ENCODE results near the gene CAMTA1.

The CAMTA1 gene

DNA sequence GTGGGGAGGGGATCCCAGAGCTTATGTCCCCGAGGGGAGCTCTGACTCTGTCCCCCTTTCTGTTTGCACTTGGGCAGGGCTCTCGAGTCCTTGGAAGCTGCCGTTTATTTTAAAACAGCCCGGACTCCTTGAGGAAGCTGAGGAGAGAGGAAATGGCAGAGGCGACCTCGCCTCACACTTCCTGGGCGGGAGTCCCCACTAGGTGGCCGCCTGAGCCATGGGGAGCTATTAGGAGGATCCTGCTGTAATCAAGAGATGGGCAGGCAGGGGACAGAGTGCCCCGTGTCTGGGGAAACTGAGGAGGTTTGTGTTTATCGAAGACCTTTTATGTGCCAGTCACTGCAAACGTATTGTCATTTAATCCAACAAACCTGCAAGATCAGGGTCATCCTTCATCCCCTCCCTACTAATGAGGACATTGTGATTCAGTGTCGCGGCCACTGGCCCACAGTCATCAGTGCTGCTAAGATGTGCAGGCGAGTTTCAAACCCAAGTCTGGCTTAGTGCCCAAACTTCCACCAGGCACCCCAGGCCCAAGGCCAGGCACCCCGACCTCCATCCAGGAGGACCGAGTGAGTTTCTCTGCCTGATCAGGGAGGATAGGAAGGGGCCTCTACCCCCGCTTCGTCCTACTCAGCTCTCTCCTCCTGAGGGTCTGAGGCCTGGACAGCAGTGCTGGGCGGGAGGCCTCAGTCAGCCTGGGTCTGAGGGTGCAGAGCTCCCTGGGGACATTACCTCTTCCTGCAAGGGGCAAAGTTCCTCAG is 669.0 kb downstream of the CAMTA1 start:
- H3K27me3 ChIP-seq (ENCODE audit: control insufficient read depth, insufficient read depth, low read length, poor library complexity, severe bottlenecking) = no peaks in the 10 kb centered on the region
- no peak overlapping the region for H3K4me3 ChIP-seq (ENCODE audit: insufficient read depth, low read depth, low read length)
- no peak overlapping the region for H3K27ac ChIP-seq (ENCODE audit: insufficient read depth, low read depth, low read length, poor library complexity, severe bottlenecking)
- peaks cover 3% of the 10 kb centered on the region for H3K4me1 ChIP-seq (ENCODE audit: control insufficient read depth, insufficient read depth, low read length)
- H3K36me3 ChIP-seq (ENCODE audit: control insufficient read depth, insufficient read depth, low read length) = no peaks in the 10 kb centered on the region
- 83 to 85% methylated on average over 19 of the region's 19 CpGs for WGBS, 2 experiments
- no peaks in the 10 kb centered on the region for H3K9me3 ChIP-seq (ENCODE audit: control insufficient read depth, low read length)

DNA sequence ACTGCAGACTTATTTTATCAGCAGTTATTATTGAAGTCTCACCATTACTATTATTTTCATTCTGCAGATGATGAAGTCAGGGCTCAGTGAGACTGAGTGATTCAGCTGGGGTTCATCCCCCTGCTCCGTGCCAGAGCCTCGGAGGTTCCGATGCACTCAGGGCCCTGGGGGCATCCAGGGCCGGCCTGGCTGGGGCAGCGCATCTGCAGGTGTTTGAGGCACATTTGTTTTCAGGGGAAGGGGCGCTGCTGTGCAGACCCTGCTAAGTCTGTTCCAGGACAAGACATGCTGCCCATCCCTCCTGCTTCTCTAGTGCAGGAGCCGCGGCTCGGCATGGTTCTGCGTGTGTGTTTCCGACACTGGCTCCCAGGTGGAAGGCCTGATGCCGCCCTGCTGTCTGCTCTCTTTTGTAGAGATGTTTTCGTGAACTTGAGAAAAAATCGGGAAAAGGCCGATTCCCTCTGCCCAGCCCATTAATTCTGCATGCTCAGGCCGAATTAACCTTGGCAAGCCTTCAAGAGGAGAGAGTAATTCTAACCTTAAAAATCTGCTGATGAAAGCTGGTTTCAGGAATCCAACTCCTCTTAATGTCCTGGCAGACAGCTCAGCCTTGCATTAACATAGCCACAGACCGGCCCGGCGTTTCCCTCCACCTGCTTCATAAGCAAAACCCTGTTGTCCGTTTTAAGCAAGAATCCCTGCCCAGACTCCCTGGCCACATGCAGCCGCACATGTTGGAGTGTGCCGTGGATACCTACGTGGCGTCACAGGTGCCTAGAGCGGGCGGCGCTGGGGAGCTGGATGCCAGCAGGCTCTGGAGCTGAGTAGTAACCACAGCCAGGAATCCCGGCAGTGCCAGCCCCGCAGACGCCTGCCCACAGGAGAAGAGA is 669.9 kb downstream of the CAMTA1 start:
- no peak overlapping the region for H3K4me3 ChIP-seq (ENCODE audit: insufficient read depth, low read depth, low read length)
- no peaks in the 10 kb centered on the region for H3K27me3 ChIP-seq (ENCODE audit: control insufficient read depth, insufficient read depth, low read length, poor library complexity, severe bottlenecking)
- no peaks in the 10 kb centered on the region for H3K9me3 ChIP-seq (ENCODE audit: control insufficient read depth, low read length)
- no peaks in the 10 kb centered on the region for H3K36me3 ChIP-seq (ENCODE audit: control insufficient read depth, insufficient read depth, low read length)
- 92 to 94% methylated on average over 30 of the region's 30 CpGs for WGBS, 2 experiments
- no peak overlapping the region for H3K27ac ChIP-seq (ENCODE audit: insufficient read depth, low read depth, low read length, poor library complexity, severe bottlenecking)
- peaks cover 3% of the 10 kb centered on the region for H3K4me1 ChIP-seq (ENCODE audit: control insufficient read depth, insufficient read depth, low read length)

DNA sequence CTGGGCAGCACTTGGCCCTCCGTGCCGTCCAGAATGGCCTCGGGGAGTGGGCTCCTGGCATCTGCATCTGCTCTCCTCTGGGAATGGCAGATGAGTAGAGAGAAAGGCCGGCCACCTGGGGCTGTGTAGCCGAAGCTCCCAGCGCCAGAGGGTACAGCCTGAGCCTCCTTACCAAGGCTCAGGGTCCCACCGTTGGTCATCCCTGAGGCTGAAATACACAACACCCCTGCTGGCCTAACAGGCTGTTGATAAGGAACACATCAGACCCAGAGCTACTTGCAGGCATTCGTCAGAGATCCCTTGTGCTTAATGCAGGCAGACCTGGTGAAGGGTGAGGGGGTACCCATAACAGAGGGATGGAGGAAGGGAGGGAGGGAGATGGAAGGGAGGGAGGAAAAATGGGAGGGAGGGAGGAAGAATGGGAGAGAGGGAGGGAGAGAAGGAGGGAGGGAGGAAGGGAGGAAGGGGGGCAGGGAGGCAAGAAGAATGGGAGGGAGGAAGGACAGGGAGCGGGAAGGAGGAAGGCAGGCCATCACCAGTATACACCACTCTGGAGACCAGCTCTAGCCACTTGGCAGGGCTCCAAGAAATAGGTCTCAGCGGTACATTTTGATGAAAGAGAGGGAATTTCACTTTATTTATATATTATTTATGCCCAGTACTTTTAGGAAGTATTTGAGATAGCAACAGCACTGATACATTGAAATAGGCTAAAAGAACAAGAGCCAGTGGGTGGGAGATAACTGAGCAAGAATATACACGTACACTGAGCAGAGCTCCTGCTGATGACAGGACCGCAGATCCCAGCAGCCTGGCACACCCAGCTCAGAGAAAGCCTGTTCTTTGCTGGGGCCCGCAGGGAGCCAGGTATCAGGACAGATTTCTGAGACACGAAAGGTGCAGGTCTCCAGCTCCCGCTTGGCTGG is 670.8 kb downstream of the CAMTA1 start:
- Histone ChIP-seq H3K4me3 (ENCODE audit: insufficient read depth, low read depth, low read length) (no peak overlapping the region), H3K4me1 (ENCODE audit: control insufficient read depth, insufficient read depth, low read length) (peaks cover 8% of the 10 kb centered on the region), H3K9me3 (ENCODE audit: control insufficient read depth, low read length) (no peaks in the 10 kb centered on the region), H3K36me3 (ENCODE audit: control insufficient read depth, insufficient read depth, low read length) (no peaks in the 10 kb centered on the region), H3K27me3 (ENCODE audit: control insufficient read depth, insufficient read depth, low read length, poor library complexity, severe bottlenecking) (no peaks in the 10 kb centered on the region), H3K27ac (ENCODE audit: insufficient read depth, low read depth, low read length, poor library complexity, severe bottlenecking) (no peak overlapping the region)
- 85 to 86% methylated on average over 14 of the region's 15 CpGs for WGBS, 2 experiments

DNA sequence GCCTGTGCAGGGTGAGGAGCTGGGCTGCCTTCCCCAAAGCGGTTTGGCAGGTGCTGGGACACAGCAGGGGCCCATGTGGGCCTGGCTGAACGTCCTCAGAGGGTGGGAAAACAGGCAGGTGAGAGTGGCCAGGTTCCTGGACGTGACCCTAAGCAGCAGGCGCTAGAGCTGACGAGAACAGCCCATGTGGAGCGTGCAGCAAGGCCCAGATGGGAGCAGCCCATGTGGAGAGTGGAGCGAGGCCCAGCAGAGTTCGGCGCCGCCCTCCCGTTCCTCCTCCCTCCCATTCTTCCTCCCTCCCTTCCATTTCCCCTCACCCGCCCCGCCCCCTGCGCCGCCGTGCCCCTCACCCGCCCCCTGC is 671.4 kb downstream of the CAMTA1 start:
- Histone ChIP-seq H3K9me3 (ENCODE audit: control insufficient read depth, low read length) (no peaks in the 10 kb centered on the region), H3K27me3 (ENCODE audit: control insufficient read depth, insufficient read depth, low read length, poor library complexity, severe bottlenecking) (no peaks in the 10 kb centered on the region), H3K4me1 (ENCODE audit: control insufficient read depth, insufficient read depth, low read length) (peaks cover 10% of the 10 kb centered on the region), H3K36me3 (ENCODE audit: control insufficient read depth, insufficient read depth, low read length) (no peaks in the 10 kb centered on the region), H3K4me3 (ENCODE audit: insufficient read depth, low read depth, low read length) (no peak overlapping the region), H3K27ac (ENCODE audit: insufficient read depth, low read depth, low read length, poor library complexity, severe bottlenecking) (no peak overlapping the region)
- 42 to 52% methylated on average over 12 to 16 of the region's 17 CpGs for WGBS, 2 experiments

DNA sequence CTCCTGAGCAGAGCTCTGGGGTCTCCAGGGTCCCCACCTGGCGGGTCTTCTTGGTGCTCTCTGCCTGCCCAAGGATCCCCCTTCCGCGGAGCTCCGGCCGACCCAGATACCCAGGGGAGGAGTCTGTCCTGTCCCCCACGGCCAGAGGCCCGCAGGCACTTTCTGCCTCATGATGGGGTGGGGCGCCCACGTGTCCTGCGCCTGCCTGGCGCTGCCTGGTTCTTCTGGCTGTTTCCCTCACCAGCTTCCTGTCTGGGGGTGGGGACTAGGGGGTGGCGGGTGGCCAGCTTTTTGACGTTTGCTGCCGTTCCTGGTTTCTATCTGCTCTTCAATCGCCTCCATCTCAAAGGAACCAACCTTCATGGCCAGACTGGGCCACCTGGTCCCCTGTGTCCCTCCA is 672.6 kb downstream of the CAMTA1 start:
- WGBS, 2 experiments = 92 to 95% methylated on average over 15 of the region's 15 CpGs
- Histone ChIP-seq H3K4me3 (ENCODE audit: insufficient read depth, low read depth, low read length) (no peak overlapping the region), H3K9me3 (ENCODE audit: control insufficient read depth, low read length) (no peaks in the 10 kb centered on the region), H3K36me3 (ENCODE audit: control insufficient read depth, insufficient read depth, low read length) (no peaks in the 10 kb centered on the region), H3K27me3 (ENCODE audit: control insufficient read depth, insufficient read depth, low read length, poor library complexity, severe bottlenecking) (no peaks in the 10 kb centered on the region), H3K27ac (ENCODE audit: insufficient read depth, low read depth, low read length, poor library complexity, severe bottlenecking) (no peak overlapping the region), H3K4me1 (ENCODE audit: control insufficient read depth, insufficient read depth, low read length) (peaks cover 10% of the 10 kb centered on the region)

DNA sequence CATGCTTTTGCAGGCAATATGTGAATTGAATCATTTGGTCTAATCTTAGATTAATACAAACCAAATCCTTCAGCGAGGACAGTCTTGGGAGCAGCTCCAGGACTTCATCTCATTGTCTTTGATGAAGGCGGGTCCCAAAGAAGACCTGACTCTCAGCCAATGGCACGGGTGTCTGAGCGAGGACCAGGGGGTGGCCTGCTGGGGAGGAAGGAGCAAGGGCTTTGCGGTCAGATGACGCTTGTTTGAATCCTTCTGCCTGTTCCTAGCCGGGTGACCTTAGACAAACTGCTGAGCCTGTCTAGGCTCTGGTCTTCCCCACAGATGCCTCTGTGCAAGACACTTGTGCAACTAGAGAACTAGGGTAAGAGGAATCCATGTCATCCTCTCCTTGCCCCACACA is 673.7 kb downstream of the CAMTA1 start:
- no peaks in the 10 kb centered on the region for H3K36me3 ChIP-seq (ENCODE audit: control insufficient read depth, insufficient read depth, low read length)
- no peaks in the 10 kb centered on the region for H3K27me3 ChIP-seq (ENCODE audit: control insufficient read depth, insufficient read depth, low read length, poor library complexity, severe bottlenecking)
- H3K27ac ChIP-seq (ENCODE audit: insufficient read depth, low read depth, low read length, poor library complexity, severe bottlenecking) = no peak overlapping the region
- no peak overlapping the region for H3K4me3 ChIP-seq (ENCODE audit: insufficient read depth, low read depth, low read length)
- WGBS, 2 experiments = 90 to 93% methylated on average over 7 of the region's 7 CpGs
- H3K4me1 ChIP-seq (ENCODE audit: control insufficient read depth, insufficient read depth, low read length) = peaks cover 10% of the 10 kb centered on the region
- no peaks in the 10 kb centered on the region for H3K9me3 ChIP-seq (ENCODE audit: control insufficient read depth, low read length)

DNA sequence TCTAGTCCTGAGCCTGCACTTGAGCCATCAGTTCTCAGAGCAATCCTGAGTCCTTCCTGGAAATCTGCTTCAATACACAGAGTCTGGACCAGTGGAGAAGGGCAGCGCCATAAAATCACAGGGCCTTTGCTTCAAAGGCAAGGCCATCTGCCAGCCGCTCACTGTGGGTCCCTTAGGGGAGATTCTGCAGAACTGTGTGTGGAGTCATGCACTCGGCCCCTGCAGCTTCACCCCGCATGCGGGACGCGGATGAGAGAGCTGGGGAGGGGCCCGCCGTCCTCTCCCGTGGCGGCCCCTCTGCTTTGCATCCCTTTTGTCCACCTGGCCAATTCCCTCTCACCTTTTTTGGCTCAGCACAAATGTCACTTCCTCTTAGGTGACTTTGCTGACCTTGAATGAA is 674.7 kb downstream of the CAMTA1 start:
- 87 to 88% methylated on average over 11 of the region's 11 CpGs for WGBS, 2 experiments
- H3K9me3 ChIP-seq (ENCODE audit: control insufficient read depth, low read length) = no peaks in the 10 kb centered on the region
- no peak overlapping the region for H3K4me3 ChIP-seq (ENCODE audit: insufficient read depth, low read depth, low read length)
- no peaks in the 10 kb centered on the region for H3K36me3 ChIP-seq (ENCODE audit: control insufficient read depth, insufficient read depth, low read length)
- H3K27me3 ChIP-seq (ENCODE audit: control insufficient read depth, insufficient read depth, low read length, poor library complexity, severe bottlenecking) = no peaks in the 10 kb centered on the region
- H3K27ac ChIP-seq (ENCODE audit: insufficient read depth, low read depth, low read length, poor library complexity, severe bottlenecking) = no peak overlapping the region
- peaks cover 10% of the 10 kb centered on the region for H3K4me1 ChIP-seq (ENCODE audit: control insufficient read depth, insufficient read depth, low read length)

DNA sequence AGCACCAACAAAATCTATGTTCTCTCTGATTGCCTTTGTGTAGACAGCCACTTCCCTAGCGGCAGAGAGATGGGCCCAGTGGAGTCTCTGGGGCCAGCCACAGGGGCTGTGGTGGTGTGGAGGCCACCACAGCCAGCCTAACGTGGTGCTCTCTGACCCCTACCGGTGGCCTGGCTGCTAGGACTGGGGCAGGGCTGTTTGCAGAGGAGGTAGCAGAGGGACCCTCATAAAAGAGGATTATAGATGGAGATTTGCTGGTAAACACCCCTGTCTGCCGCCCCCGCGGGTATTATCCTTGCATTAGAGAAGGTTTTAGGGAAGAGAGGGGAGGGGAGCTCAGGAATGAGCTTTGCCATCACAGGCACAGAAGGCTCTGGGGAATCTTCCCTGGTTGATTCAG is 675.6 kb downstream of the CAMTA1 start:
- peaks cover 10% of the 10 kb centered on the region for H3K4me1 ChIP-seq (ENCODE audit: control insufficient read depth, insufficient read depth, low read length)
- H3K4me3 ChIP-seq (ENCODE audit: insufficient read depth, low read depth, low read length) = no peak overlapping the region
- 69 to 74% methylated on average over 6 of the region's 6 CpGs for WGBS, 2 experiments
- H3K36me3 ChIP-seq (ENCODE audit: control insufficient read depth, insufficient read depth, low read length) = no peaks in the 10 kb centered on the region
- H3K9me3 ChIP-seq (ENCODE audit: control insufficient read depth, low read length) = no peaks in the 10 kb centered on the region
- H3K27me3 ChIP-seq (ENCODE audit: control insufficient read depth, insufficient read depth, low read length, poor library complexity, severe bottlenecking) = no peaks in the 10 kb centered on the region
- no peak overlapping the region for H3K27ac ChIP-seq (ENCODE audit: insufficient read depth, low read depth, low read length, poor library complexity, severe bottlenecking)

DNA sequence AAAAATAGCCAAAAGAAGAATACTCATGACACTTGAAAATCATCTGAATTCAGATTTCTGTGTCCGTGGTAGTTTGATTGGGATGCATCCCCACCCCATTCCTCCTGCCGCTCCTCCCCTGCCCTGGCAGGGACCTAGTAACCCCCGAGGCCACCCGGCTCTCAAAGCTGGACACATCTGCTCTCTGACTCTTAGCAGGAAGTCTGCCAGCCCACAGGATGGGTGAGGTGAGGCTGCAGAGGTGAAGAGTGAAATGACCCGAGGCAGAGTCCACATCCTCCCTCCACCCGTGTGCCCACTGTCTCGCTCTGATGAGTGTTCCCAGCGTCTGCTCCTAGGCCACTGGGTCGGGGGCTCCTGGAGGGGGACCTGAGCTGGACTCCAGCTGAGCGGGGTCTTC is 677.4 kb downstream of the CAMTA1 start:
- Histone ChIP-seq H3K36me3 (ENCODE audit: control insufficient read depth, insufficient read depth, low read length) (no peaks in the 10 kb centered on the region), H3K4me1 (ENCODE audit: control insufficient read depth, insufficient read depth, low read length) (peaks cover 7% of the 10 kb centered on the region), H3K4me3 (ENCODE audit: insufficient read depth, low read depth, low read length) (no peak overlapping the region), H3K27ac (ENCODE audit: insufficient read depth, low read depth, low read length, poor library complexity, severe bottlenecking) (no peak overlapping the region), H3K9me3 (ENCODE audit: control insufficient read depth, low read length) (no peaks in the 10 kb centered on the region), H3K27me3 (ENCODE audit: control insufficient read depth, insufficient read depth, low read length, poor library complexity, severe bottlenecking) (no peaks in the 10 kb centered on the region)
- WGBS, 2 experiments = 89 to 94% methylated on average over 10 of the region's 10 CpGs

DNA sequence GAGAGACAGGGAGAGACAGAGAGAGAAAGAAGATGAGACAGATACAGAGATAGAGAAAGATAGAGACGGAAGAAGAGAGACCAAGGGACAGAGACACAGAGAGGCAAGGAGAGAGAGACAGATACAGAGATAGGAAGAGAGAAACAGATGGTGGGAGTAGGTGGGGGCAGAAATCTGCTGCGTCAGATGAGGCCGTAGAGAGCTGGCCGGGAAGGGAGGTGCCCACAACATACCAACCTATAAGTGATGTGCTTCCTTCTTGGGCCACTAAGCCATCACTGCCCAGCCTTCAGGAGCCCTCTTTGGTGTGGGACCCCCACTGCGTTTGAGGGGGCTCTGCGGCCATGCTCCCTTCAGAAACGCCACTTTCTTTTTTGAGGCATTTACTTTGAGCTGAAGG is 678.3 kb downstream of the CAMTA1 start:
- Histone ChIP-seq H3K9me3 (ENCODE audit: control insufficient read depth, low read length) (no peaks in the 10 kb centered on the region), H3K4me3 (ENCODE audit: insufficient read depth, low read depth, low read length) (no peak overlapping the region), H3K27ac (ENCODE audit: insufficient read depth, low read depth, low read length, poor library complexity, severe bottlenecking) (no peak overlapping the region), H3K4me1 (ENCODE audit: control insufficient read depth, insufficient read depth, low read length) (peaks cover 7% of the 10 kb centered on the region), H3K36me3 (ENCODE audit: control insufficient read depth, insufficient read depth, low read length) (no peaks in the 10 kb centered on the region), H3K27me3 (ENCODE audit: control insufficient read depth, insufficient read depth, low read length, poor library complexity, severe bottlenecking) (no peaks in the 10 kb centered on the region)
- WGBS, 2 experiments = 94 to 95% methylated on average over 7 of the region's 7 CpGs
